ENCODE measurements around the gene PPARGC1A.

Gene PPARGC1A

GRCh38 chr4:23782778-23783437 is 106.9 kb downstream of the PPARGC1A start:
- Histone ChIP-seq H3K4me1 (ENCODE audit: control insufficient read depth in 1 of 2, insufficient read depth in 2 of 2, low read length in 2 of 2) (peaks cover 0 to 15% of the 10 kb centered on the region in 2 donors), H3K4me3 (ENCODE audit: low read depth in 1 of 2, low read length in 2 of 2) (no peak overlapping the region), H3K9me3 (ENCODE audit: control insufficient read depth in 1 of 2, low read length in 2 of 2) (peaks cover 0 to 7% of the 10 kb centered on the region in 2 donors), H3K27ac (ENCODE audit: low read depth, low read length) (no peak overlapping the region), H3K36me3 (ENCODE audit: control insufficient read depth in 1 of 2, insufficient read depth in 2 of 2, low read length in 2 of 2) (no peaks in the 10 kb centered on the region), H3K9ac (ENCODE audit: low read depth in 1 of 2, low read length in 2 of 2) (no peak overlapping the region), H3K27me3 (ENCODE audit: control insufficient read depth in 1 of 2, insufficient read depth in 2 of 2, low read length in 2 of 2) (no peaks in the 10 kb centered on the region)

GRCh38 chr4:23779839-23780238 is 110.0 kb downstream of the PPARGC1A start:
- Histone ChIP-seq H3K4me1 (ENCODE audit: control insufficient read depth in 1 of 2, insufficient read depth in 2 of 2, low read length in 2 of 2) (peaks cover 0 to 6% of the 10 kb centered on the region in 2 donors), H3K4me3 (ENCODE audit: low read depth in 1 of 2, low read length in 2 of 2) (no peak overlapping the region), H3K9ac (ENCODE audit: low read depth in 1 of 2, low read length in 2 of 2) (no peak overlapping the region), H3K27me3 (ENCODE audit: control insufficient read depth in 1 of 2, insufficient read depth in 2 of 2, low read length in 2 of 2) (no peaks in the 10 kb centered on the region), H3K27ac (ENCODE audit: low read depth, low read length) (no peak overlapping the region), H3K9me3 (ENCODE audit: control insufficient read depth in 1 of 2, low read length in 2 of 2) (peaks cover 0 to 7% of the 10 kb centered on the region in 2 donors), H3K36me3 (ENCODE audit: control insufficient read depth in 1 of 2, insufficient read depth in 2 of 2, low read length in 2 of 2) (no peaks in the 10 kb centered on the region)

- H3K4me3 ChIP-seq (ENCODE audit: low read depth in 1 of 2, low read length in 2 of 2): no peak overlapping the region
- no peaks in the 10 kb centered on the region for H3K27me3 ChIP-seq (ENCODE audit: control insufficient read depth in 1 of 2, insufficient read depth in 2 of 2, low read length in 2 of 2)
- H3K4me1 ChIP-seq (ENCODE audit: control insufficient read depth in 1 of 2, insufficient read depth in 2 of 2, low read length in 2 of 2): peaks cover 0 to 6% of the 10 kb centered on the region in 2 donors
- H3K9me3 ChIP-seq (ENCODE audit: control insufficient read depth in 1 of 2, low read length in 2 of 2): peaks cover 0 to 7% of the 10 kb centered on the region in 2 donors
- H3K9ac ChIP-seq (ENCODE audit: low read depth in 1 of 2, low read length in 2 of 2): no peak overlapping the region
- no peaks in the 10 kb centered on the region for H3K36me3 ChIP-seq (ENCODE audit: control insufficient read depth in 1 of 2, insufficient read depth in 2 of 2, low read length in 2 of 2)
- H3K27ac ChIP-seq (ENCODE audit: low read depth, low read length): no peak overlapping the region
These were observed 110.4 kb downstream of the PPARGC1A start for GRCh38 chr4:23779422-23779821.

GRCh38 chr4:23775694-23776093 is 114.2 kb downstream of the PPARGC1A start:
- H3K27me3 ChIP-seq (ENCODE audit: control insufficient read depth in 1 of 2, insufficient read depth in 2 of 2, low read length in 2 of 2): no peaks in the 10 kb centered on the region
- no peaks in the 10 kb centered on the region for H3K9me3 ChIP-seq (ENCODE audit: control insufficient read depth in 1 of 2, low read length in 2 of 2)
- H3K4me1 ChIP-seq (ENCODE audit: control insufficient read depth in 1 of 2, insufficient read depth in 2 of 2, low read length in 2 of 2): peaks cover 0 to 4% of the 10 kb centered on the region in 2 donors
- H3K27ac ChIP-seq (ENCODE audit: low read depth, low read length): no peak overlapping the region
- no peak overlapping the region for H3K9ac ChIP-seq (ENCODE audit: low read depth in 1 of 2, low read length in 2 of 2)
- no peaks in the 10 kb centered on the region for H3K36me3 ChIP-seq (ENCODE audit: control insufficient read depth in 1 of 2, insufficient read depth in 2 of 2, low read length in 2 of 2)
- H3K4me3 ChIP-seq (ENCODE audit: low read depth in 1 of 2, low read length in 2 of 2): no peak overlapping the region

GRCh38 chr4:23774909-23775308 is 114.9 kb downstream of the PPARGC1A start:
- peaks cover 0 to 4% of the 10 kb centered on the region in 2 donors for H3K4me1 ChIP-seq (ENCODE audit: control insufficient read depth in 1 of 2, insufficient read depth in 2 of 2, low read length in 2 of 2)
- no peak overlapping the region for H3K9ac ChIP-seq (ENCODE audit: low read depth in 1 of 2, low read length in 2 of 2)
- no peaks in the 10 kb centered on the region for H3K36me3 ChIP-seq (ENCODE audit: control insufficient read depth in 1 of 2, insufficient read depth in 2 of 2, low read length in 2 of 2)
- H3K27ac ChIP-seq (ENCODE audit: low read depth, low read length): no peak overlapping the region
- H3K27me3 ChIP-seq (ENCODE audit: control insufficient read depth in 1 of 2, insufficient read depth in 2 of 2, low read length in 2 of 2): no peaks in the 10 kb centered on the region
- H3K4me3 ChIP-seq (ENCODE audit: low read depth in 1 of 2, low read length in 2 of 2): no peak overlapping the region
- no peaks in the 10 kb centered on the region for H3K9me3 ChIP-seq (ENCODE audit: control insufficient read depth in 1 of 2, low read length in 2 of 2)

- Histone ChIP-seq H3K4me1 (ENCODE audit: control insufficient read depth in 1 of 2, insufficient read depth in 2 of 2, low read length in 2 of 2) (peaks cover 0 to 4% of the 10 kb centered on the region in 2 donors), H3K4me3 (ENCODE audit: low read depth in 1 of 2, low read length in 2 of 2) (no peak overlapping the region), H3K27me3 (ENCODE audit: control insufficient read depth in 1 of 2, insufficient read depth in 2 of 2, low read length in 2 of 2) (no peaks in the 10 kb centered on the region), H3K27ac (ENCODE audit: low read depth, low read length) (no peak overlapping the region), H3K9ac (ENCODE audit: low read depth in 1 of 2, low read length in 2 of 2) (no peak overlapping the region), H3K36me3 (ENCODE audit: control insufficient read depth in 1 of 2, insufficient read depth in 2 of 2, low read length in 2 of 2) (no peaks in the 10 kb centered on the region), H3K9me3 (ENCODE audit: control insufficient read depth in 1 of 2, low read length in 2 of 2) (no peaks in the 10 kb centered on the region)
These were observed 115.8 kb downstream of the PPARGC1A start for GRCh38 chr4:23773884-23774636.

- H3K27me3 ChIP-seq (ENCODE audit: control insufficient read depth in 1 of 2, insufficient read depth in 2 of 2, low read length in 2 of 2): no peaks in the 10 kb centered on the region
- H3K27ac ChIP-seq (ENCODE audit: low read depth, low read length): no peak overlapping the region
- H3K4me3 ChIP-seq (ENCODE audit: low read depth in 1 of 2, low read length in 2 of 2): no peak overlapping the region
- no peaks in the 10 kb centered on the region for H3K36me3 ChIP-seq (ENCODE audit: control insufficient read depth in 1 of 2, insufficient read depth in 2 of 2, low read length in 2 of 2)
- H3K4me1 ChIP-seq (ENCODE audit: control insufficient read depth in 1 of 2, insufficient read depth in 2 of 2, low read length in 2 of 2): peaks cover 16 to 29% of the 10 kb centered on the region in 2 donors
- no peak overlapping the region for H3K9ac ChIP-seq (ENCODE audit: low read depth in 1 of 2, low read length in 2 of 2)
- H3K9me3 ChIP-seq (ENCODE audit: control insufficient read depth in 1 of 2, low read length in 2 of 2): no peaks in the 10 kb centered on the region
These were observed 119.8 kb downstream of the PPARGC1A start for GRCh38 chr4:23770011-23770410.

- H3K4me3 ChIP-seq (ENCODE audit: low read depth in 1 of 2, low read length in 2 of 2): no peak overlapping the region
These were observed 120.4 kb downstream of the PPARGC1A start for GRCh38 chr4:23769406-23769805.

GRCh38 chr4:23768541-23768940 is 121.3 kb downstream of the PPARGC1A start:
- Histone ChIP-seq H3K4me1 (ENCODE audit: control insufficient read depth in 1 of 2, insufficient read depth in 2 of 2, low read length in 2 of 2) (peaks cover 16 to 26% of the 10 kb centered on the region in 2 donors), H3K4me3 (ENCODE audit: low read depth in 1 of 2, low read length in 2 of 2) (no peak overlapping the region), H3K9ac (ENCODE audit: low read depth in 1 of 2, low read length in 2 of 2) (no peak overlapping the region), H3K27ac (ENCODE audit: low read depth, low read length) (no peak overlapping the region), H3K27me3 (ENCODE audit: control insufficient read depth in 1 of 2, insufficient read depth in 2 of 2, low read length in 2 of 2) (no peaks in the 10 kb centered on the region), H3K36me3 (ENCODE audit: control insufficient read depth in 1 of 2, insufficient read depth in 2 of 2, low read length in 2 of 2) (no peaks in the 10 kb centered on the region), H3K9me3 (ENCODE audit: control insufficient read depth in 1 of 2, low read length in 2 of 2) (no peaks in the 10 kb centered on the region)

More at GRCh38 chr4:23769406-23769805, 120.4 kb downstream of the PPARGC1A start:
- no peak overlapping the region for H3K9ac ChIP-seq (ENCODE audit: low read depth in 1 of 2, low read length in 2 of 2)
- no peak overlapping the region for H3K27ac ChIP-seq (ENCODE audit: low read depth, low read length)
- H3K4me1 ChIP-seq (ENCODE audit: control insufficient read depth in 1 of 2, insufficient read depth in 2 of 2, low read length in 2 of 2): peaks cover 16 to 29% of the 10 kb centered on the region in 2 donors
- H3K36me3 ChIP-seq (ENCODE audit: control insufficient read depth in 1 of 2, insufficient read depth in 2 of 2, low read length in 2 of 2): no peaks in the 10 kb centered on the region
- H3K9me3 ChIP-seq (ENCODE audit: control insufficient read depth in 1 of 2, low read length in 2 of 2): no peaks in the 10 kb centered on the region
- H3K27me3 ChIP-seq (ENCODE audit: control insufficient read depth in 1 of 2, insufficient read depth in 2 of 2, low read length in 2 of 2): no peaks in the 10 kb centered on the region

GRCh38 chr4:23766344-23766743 is 123.5 kb downstream of the PPARGC1A start:
- peaks cover 20 to 33% of the 10 kb centered on the region in 2 donors for H3K4me1 ChIP-seq (ENCODE audit: control insufficient read depth in 1 of 2, insufficient read depth in 2 of 2, low read length in 2 of 2)
- H3K9ac ChIP-seq (ENCODE audit: low read depth in 1 of 2, low read length in 2 of 2): no peak overlapping the region
- no peak overlapping the region for H3K27ac ChIP-seq (ENCODE audit: low read depth, low read length)
- H3K36me3 ChIP-seq (ENCODE audit: control insufficient read depth in 1 of 2, insufficient read depth in 2 of 2, low read length in 2 of 2): no peaks in the 10 kb centered on the region
- H3K9me3 ChIP-seq (ENCODE audit: control insufficient read depth in 1 of 2, low read length in 2 of 2): no peaks in the 10 kb centered on the region
- no peaks in the 10 kb centered on the region for H3K27me3 ChIP-seq (ENCODE audit: control insufficient read depth in 1 of 2, insufficient read depth in 2 of 2, low read length in 2 of 2)
- no peak overlapping the region for H3K4me3 ChIP-seq (ENCODE audit: low read depth in 1 of 2, low read length in 2 of 2)
